Measurements from ENCODE around the gene KRT6A.

KRT6A gene

DNA sequence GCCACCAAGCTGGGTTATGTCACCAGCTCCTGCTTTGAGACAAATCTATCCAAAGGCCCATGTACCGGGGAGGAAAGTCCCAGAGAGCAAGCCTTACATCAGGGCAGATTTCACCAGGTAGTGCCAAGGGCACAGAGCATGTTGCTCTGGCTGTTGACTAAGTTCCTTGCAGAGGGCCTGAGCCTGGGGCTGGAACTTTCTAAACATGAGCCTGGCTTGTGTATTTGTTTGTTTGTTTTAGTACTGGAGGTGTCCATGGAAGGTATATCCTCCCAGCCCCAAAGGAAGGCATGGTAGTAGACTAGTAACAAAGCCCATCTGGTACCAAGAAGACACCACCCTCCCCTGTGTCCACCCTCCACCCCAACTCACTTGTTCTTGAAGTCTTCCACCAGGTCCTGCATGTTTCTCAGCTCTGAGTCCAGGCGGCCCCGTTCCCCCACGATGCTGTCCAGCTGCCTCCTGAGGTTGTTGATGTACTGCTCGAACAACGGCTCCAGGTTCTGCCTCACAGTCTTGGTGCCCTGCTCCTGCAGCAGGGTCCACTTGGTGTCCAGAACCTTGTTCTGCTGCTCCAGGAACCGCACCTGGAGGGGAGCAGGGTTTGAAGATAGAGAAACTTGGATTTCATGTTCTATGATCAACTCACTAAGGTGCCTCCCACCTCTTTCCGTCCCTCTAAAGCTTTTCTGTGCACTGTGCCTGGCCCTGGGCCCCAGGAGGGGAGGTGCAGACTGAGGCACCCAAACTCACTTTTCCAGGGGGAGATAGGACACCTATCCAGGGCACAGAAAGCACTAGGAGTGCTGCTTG lies 25.7 kb upstream of the KRT6A start:
- no peak overlapping the region for H3K27ac ChIP-seq (ENCODE audit: insufficient read depth, low read length, poor library complexity, severe bottlenecking)
- no peaks in the 10 kb centered on the region for H3K9me3 ChIP-seq (ENCODE audit: control insufficient read depth, low read length)
- no peaks in the 10 kb centered on the region for H3K27me3 ChIP-seq (replicated peaks; ENCODE audit: control insufficient read depth, insufficient read depth, low read length, poor library complexity, severe bottlenecking)
- H3K4me3 ChIP-seq (ENCODE audit: insufficient read depth, low read depth, low read length, poor library complexity, severe bottlenecking), result no peak overlapping the region
- no peak for DNase-seq
- no peaks in the 10 kb centered on the region for H3K36me3 ChIP-seq (ENCODE audit: control insufficient read depth, insufficient read depth, low read length)
- H3K4me1 ChIP-seq (ENCODE audit: control insufficient read depth, insufficient read depth, low read length, poor library complexity, severe bottlenecking), result no peaks in the 10 kb centered on the region

DNA sequence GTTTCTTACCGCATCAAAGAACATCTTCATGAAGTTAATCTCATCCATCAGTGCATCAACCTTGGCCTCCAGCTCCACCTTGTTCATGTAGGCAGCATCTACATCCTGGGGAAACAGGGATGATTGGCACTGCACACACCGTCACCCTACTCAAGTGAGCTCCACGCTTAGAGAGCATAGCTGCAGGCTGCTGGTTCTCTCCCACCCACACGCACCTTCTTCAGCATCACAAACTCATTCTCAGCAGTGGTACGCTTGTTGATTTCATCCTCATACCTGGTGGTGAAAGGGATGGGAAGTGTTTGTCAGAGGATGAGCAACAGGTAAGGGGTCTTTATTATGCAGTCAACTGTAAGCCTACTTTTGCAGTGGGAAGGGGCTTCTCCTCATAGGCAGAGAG lies 24.8 kb upstream of the KRT6A start:
- Histone ChIP-seq H3K36me3 (ENCODE audit: control insufficient read depth, insufficient read depth, low read length) (no peaks in the 10 kb centered on the region), H3K9me3 (ENCODE audit: control insufficient read depth, low read length) (no peaks in the 10 kb centered on the region), H3K27ac (ENCODE audit: insufficient read depth, low read length, poor library complexity, severe bottlenecking) (no peak overlapping the region), H3K4me3 (ENCODE audit: insufficient read depth, low read depth, low read length, poor library complexity, severe bottlenecking) (no peak overlapping the region), H3K27me3 (replicated peaks; ENCODE audit: control insufficient read depth, insufficient read depth, low read length, poor library complexity, severe bottlenecking) (no peaks in the 10 kb centered on the region), H3K4me1 (ENCODE audit: control insufficient read depth, insufficient read depth, low read length, poor library complexity, severe bottlenecking) (no peaks in the 10 kb centered on the region)
- no peak for DNase-seq

DNA sequence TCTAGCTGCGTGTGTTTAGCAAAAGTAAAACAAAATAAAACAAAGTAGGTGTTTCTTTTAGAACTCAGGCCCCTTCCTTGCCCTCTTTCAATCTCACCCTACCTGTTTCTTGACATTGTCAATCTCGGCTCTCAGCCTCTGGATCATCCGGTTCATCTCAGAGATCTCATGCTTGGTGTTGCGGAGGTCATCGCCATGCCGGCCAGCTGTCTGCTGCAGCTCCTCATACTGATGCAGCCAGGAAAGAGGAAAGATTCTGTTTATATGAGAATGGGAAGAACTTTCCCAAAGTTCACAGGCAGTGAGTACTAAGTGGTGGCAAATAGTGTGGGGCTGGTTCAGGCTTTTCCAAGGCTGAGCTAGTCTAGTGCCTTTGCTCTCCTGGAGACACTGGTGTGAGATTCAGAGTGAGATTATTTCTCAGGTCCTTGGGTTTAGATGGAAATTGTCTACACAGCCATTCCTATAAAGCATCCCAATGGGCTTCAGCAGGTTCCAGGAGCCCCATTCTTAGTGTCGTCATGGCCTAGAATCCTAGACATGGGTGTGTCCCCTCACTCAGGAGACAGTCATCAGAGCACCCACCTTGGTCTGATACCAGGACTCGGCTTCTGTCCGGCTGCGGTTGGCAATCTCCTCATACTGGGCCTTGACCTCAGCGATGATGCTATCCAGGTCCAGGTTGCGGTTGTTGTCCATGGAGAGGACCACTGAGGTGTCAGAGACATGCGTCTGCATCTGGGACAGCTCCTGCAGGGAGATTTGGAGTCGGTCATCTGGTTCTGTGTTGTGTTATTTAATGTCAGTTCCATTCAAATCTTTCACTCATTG lies 24.2 kb upstream of the KRT6A start:
- no peak overlapping the region for H3K4me3 ChIP-seq (ENCODE audit: insufficient read depth, low read depth, low read length, poor library complexity, severe bottlenecking)
- no peaks in the 10 kb centered on the region for H3K9me3 ChIP-seq (ENCODE audit: control insufficient read depth, low read length)
- no peaks in the 10 kb centered on the region for H3K36me3 ChIP-seq (ENCODE audit: control insufficient read depth, insufficient read depth, low read length)
- no peak for DNase-seq
- no peaks in the 10 kb centered on the region for H3K4me1 ChIP-seq (ENCODE audit: control insufficient read depth, insufficient read depth, low read length, poor library complexity, severe bottlenecking)
- H3K27ac ChIP-seq (ENCODE audit: insufficient read depth, low read length, poor library complexity, severe bottlenecking), result no peak overlapping the region
- no peaks in the 10 kb centered on the region for H3K27me3 ChIP-seq (replicated peaks; ENCODE audit: control insufficient read depth, insufficient read depth, low read length, poor library complexity, severe bottlenecking)

DNA sequence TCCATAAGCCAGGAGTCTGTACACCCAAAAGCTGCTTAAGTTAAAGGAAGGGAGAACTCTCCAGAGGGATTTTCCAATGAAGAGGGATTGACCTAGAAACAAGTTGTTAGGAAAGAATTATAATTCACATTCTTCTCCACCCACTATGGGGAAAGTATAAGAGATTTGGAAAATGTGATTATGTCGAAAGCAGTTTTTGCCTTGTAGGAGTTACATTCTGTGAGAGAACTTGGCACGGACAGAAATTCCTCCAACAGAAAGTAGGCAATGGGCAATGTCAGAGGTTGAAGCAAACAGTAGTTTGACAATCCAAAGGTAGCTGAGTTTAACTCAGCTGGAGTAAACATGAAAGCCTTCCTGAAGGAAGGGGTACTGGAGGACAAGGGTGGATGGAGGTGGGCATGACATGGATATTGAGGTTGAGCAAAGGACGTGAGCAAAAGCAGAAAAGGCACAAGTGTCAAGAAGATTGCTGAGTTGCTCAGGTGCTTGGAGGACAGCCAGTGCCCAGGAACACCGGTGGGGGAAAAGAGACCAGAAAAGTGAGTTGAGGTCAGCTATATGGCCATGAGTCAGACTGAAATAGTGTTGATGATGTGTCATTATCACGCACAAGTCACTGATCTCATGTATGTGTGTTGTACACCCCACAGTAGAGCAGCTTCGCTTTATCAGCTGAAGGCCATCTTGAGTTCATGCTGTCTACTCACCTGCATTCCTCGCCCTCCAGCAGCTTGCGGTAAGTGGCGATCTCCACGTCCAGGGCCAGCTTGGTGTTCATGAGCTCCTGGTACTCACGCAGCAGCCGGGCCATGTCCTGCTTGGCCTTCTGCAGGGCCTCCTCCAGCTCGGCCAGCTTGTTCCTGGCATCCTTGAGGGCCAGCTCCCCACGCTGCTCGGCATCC lies 23.1 kb upstream of the KRT6A start:
- Histone ChIP-seq H3K36me3 (ENCODE audit: control insufficient read depth, insufficient read depth, low read length) (no peaks in the 10 kb centered on the region), H3K4me3 (ENCODE audit: insufficient read depth, low read depth, low read length, poor library complexity, severe bottlenecking) (no peak overlapping the region), H3K4me1 (ENCODE audit: control insufficient read depth, insufficient read depth, low read length, poor library complexity, severe bottlenecking) (no peaks in the 10 kb centered on the region), H3K9me3 (ENCODE audit: control insufficient read depth, low read length) (peaks cover 3% of the 10 kb centered on the region), H3K27me3 (replicated peaks; ENCODE audit: control insufficient read depth, insufficient read depth, low read length, poor library complexity, severe bottlenecking) (no peaks in the 10 kb centered on the region), H3K27ac (ENCODE audit: insufficient read depth, low read length, poor library complexity, severe bottlenecking) (no peak overlapping the region)
- DNase-seq, result no peak

DNA sequence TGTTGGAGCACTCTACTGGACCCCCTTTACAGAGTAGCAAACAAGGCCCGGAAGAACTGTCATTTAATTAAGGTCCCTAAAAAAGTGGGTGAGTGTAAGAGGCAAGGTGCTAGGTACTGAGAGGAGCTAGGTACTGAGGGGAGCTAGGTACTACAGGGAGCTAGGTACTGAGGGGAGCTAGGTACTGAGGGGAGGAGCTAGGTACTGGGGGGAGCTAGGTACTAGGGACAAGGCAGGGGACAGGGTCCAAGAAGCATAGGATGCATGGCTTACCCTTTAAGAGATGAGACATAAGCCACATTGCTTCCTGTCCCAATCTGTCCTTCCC lies 22.2 kb upstream of the KRT6A start:
- H3K4me3 ChIP-seq (ENCODE audit: insufficient read depth, low read depth, low read length, poor library complexity, severe bottlenecking), result no peak overlapping the region
- no peaks in the 10 kb centered on the region for H3K27me3 ChIP-seq (replicated peaks; ENCODE audit: control insufficient read depth, insufficient read depth, low read length, poor library complexity, severe bottlenecking)
- H3K9me3 ChIP-seq (ENCODE audit: control insufficient read depth, low read length), result peaks cover 4% of the 10 kb centered on the region
- no peak for DNase-seq
- H3K36me3 ChIP-seq (ENCODE audit: control insufficient read depth, insufficient read depth, low read length), result no peaks in the 10 kb centered on the region
- H3K4me1 ChIP-seq (ENCODE audit: control insufficient read depth, insufficient read depth, low read length, poor library complexity, severe bottlenecking), result no peaks in the 10 kb centered on the region
- no peak overlapping the region for H3K27ac ChIP-seq (ENCODE audit: insufficient read depth, low read length, poor library complexity, severe bottlenecking)

DNA sequence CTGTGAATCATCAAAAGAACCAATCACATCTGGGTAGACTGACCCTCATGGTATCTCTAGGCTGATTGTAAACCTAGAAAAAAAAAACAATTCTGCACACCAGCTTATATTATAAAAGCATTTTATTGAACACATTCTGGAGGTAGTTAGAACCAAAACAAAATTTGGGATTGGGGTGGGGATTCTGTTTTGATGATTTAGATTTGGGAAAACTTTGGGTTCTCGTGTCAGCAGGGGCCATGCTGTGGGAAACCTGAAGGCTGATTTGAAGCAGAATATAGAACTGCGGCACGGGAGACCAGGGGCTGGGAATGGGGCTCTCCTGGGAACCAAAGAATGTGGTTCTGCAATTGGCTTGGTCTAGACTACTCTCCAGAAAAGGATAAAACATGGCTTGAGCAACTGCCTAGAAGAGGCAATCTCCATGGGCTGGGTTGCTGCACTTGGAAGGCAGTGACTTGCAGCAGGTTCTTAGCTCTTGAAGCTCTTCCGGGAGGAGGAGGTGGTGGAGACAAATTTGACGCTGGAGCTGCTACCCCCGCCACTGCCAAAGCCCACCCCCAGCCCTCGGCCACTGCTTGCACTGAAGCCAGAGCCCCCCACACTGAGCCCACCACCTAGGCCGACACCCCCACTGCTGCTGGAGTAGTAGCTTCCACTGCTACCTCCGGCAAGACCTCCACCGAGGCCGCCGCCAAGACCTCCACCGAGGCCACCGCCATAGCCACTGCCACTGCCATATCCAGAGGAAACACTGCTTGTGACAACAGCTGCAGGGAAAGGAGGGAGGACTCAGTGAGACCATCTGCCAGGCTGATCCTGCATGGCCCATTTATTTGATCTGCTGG lies 21.6 kb upstream of the KRT6A start:
- Histone ChIP-seq H3K4me1 (ENCODE audit: control insufficient read depth, insufficient read depth, low read length, poor library complexity, severe bottlenecking) (no peaks in the 10 kb centered on the region), H3K27ac (ENCODE audit: insufficient read depth, low read length, poor library complexity, severe bottlenecking) (no peak overlapping the region), H3K27me3 (replicated peaks; ENCODE audit: control insufficient read depth, insufficient read depth, low read length, poor library complexity, severe bottlenecking) (no peaks in the 10 kb centered on the region), H3K9me3 (ENCODE audit: control insufficient read depth, low read length) (peaks cover 4% of the 10 kb centered on the region), H3K36me3 (ENCODE audit: control insufficient read depth, insufficient read depth, low read length) (no peaks in the 10 kb centered on the region), H3K4me3 (ENCODE audit: insufficient read depth, low read depth, low read length, poor library complexity, severe bottlenecking) (no peak overlapping the region)
- DNase-seq, result no peak

DNA sequence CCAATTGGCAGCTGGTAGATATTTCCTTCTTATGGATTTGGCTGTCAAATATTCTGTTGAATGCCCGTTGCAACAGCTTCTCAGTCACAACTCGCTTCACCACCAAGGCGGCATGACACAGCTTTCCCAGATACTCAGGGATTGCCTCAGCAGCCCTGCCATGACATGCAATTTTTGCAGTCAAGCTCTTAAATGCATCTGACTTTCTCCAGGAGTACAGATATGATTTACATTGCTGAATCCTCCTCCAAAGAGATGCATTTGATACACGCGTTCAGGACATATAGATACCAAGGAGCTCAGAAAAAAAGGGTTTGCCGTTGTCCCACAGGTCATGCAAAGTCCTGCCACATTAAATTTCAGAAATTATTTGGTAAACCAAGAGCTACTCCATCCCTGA lies 20.7 kb upstream of the KRT6A start:
- H3K27me3 ChIP-seq (replicated peaks; ENCODE audit: control insufficient read depth, insufficient read depth, low read length, poor library complexity, severe bottlenecking), result no peaks in the 10 kb centered on the region
- H3K27ac ChIP-seq (ENCODE audit: insufficient read depth, low read length, poor library complexity, severe bottlenecking), result no peak overlapping the region
- no peaks in the 10 kb centered on the region for H3K36me3 ChIP-seq (ENCODE audit: control insufficient read depth, insufficient read depth, low read length)
- H3K4me1 ChIP-seq (ENCODE audit: control insufficient read depth, insufficient read depth, low read length, poor library complexity, severe bottlenecking), result no peaks in the 10 kb centered on the region
- no peak for DNase-seq
- H3K9me3 ChIP-seq (ENCODE audit: control insufficient read depth, low read length), result peaks cover 4% of the 10 kb centered on the region
- H3K4me3 ChIP-seq (ENCODE audit: insufficient read depth, low read depth, low read length, poor library complexity, severe bottlenecking), result no peak overlapping the region

DNA sequence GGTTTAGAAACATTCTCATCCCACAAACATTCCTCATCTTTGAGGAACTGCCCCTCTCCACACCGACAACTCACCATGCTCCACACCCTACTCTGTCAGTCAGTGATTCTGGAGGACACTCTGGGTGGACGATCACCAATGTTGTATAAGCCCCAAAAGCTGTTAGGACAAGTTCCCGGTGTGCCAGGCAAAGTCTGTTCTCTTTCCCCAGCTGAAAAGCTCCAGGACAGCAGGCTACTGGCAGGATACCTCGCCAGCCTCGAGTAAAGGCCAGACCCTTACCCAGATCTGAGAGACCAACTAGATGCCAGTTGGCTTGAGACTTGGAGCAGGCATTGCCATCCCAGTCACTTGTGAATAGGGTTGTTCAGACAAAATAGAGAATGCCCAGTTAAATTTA lies 15.2 kb upstream of the KRT6A start:
- no peak for DNase-seq
- H3K27ac ChIP-seq (ENCODE audit: insufficient read depth, low read length, poor library complexity, severe bottlenecking), result no peak overlapping the region
- H3K4me1 ChIP-seq (ENCODE audit: control insufficient read depth, insufficient read depth, low read length, poor library complexity, severe bottlenecking), result no peaks in the 10 kb centered on the region
- no peaks in the 10 kb centered on the region for H3K36me3 ChIP-seq (ENCODE audit: control insufficient read depth, insufficient read depth, low read length)
- H3K27me3 ChIP-seq (replicated peaks; ENCODE audit: control insufficient read depth, insufficient read depth, low read length, poor library complexity, severe bottlenecking), result peaks cover 4% of the 10 kb centered on the region
- H3K4me3 ChIP-seq (ENCODE audit: insufficient read depth, low read depth, low read length, poor library complexity, severe bottlenecking), result no peak overlapping the region
- peaks cover 4% of the 10 kb centered on the region for H3K9me3 ChIP-seq (ENCODE audit: control insufficient read depth, low read length)

All from effector memory CD4-positive, alpha-beta T cell (primary cell).